ENCODE measurements around the gene DAZAP1. TPM values are rescaled to one million over a fixed set of nuclear protein-coding genes. Genes with fewer than 3 reads are reported as not detected.

DAZAP1 gene
- total RNA-seq, 4 donors from 2014 or later = 34.4 to 77.3 (median 67.7) TPM

DNA sequence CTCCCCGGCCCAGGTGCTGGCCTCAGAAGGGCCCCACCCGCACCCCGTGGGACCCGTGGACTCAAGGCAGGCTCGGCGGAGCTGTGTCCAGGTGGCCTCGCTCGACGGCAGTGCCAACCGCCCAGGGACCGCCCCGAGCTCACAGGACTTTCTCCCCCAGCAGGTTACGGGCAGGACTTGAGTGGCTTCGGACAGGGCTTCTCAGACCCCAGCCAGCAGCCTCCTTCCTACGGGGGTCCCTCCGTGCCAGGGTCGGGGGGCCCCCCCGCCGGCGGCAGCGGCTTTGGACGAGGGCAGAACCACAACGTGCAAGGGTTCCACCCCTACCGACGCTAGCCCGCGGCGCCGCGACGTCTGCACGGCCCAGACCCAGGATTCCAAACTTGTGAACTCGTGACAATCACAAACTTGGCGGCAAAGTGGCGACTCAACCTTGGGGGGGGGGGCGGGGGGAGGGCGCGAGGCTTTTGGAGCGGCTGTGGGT lies 27.2 kb downstream of the DAZAP1 start:
- intact Hi-C loops (cut with DNase I) = no loop called here
- TF ChIP-seq, protein P1, sequence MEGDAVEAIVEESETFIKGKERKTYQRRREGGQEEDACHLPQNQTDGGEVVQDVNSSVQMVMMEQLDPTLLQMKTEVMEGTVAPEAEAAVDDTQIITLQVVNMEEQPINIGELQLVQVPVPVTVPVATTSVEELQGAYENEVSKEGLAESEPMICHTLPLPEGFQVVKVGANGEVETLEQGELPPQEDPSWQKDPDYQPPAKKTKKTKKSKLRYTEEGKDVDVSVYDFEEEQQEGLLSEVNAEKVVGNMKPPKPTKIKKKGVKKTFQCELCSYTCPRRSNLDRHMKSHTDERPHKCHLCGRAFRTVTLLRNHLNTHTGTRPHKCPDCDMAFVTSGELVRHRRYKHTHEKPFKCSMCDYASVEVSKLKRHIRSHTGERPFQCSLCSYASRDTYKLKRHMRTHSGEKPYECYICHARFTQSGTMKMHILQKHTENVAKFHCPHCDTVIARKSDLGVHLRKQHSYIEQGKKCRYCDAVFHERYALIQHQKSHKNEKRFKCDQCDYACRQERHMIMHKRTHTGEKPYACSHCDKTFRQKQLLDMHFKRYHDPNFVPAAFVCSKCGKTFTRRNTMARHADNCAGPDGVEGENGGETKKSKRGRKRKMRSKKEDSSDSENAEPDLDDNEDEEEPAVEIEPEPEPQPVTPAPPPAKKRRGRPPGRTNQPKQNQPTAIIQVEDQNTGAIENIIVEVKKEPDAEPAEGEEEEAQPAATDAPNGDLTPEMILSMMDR (IDR thresholded peaks at IDR 0.05) = no peak
- no peak for TF ChIP-seq POLR2A (IDR thresholded peaks at IDR 0.05)
- H3K27me3 ChIP-seq = no peaks in the 10 kb centered on the region
- no peak overlapping the region for H3K4me3 ChIP-seq (replicated peaks in 1 of 3)
- 90 to 93% methylated on average over 20 to 37 of the region's 39 CpGs for WGBS, 2 donors
- no peaks in the 10 kb centered on the region for H3K9me3 ChIP-seq
- no peak overlapping the region for H3K27ac ChIP-seq
- H3K36me3 ChIP-seq = peaks cover 46 to 52% of the 10 kb centered on the region in 2 donors
- H3K4me1 ChIP-seq = peaks cover 9% of the 10 kb centered on the region in 2 donors
- no peak for DNase-seq

DNA sequence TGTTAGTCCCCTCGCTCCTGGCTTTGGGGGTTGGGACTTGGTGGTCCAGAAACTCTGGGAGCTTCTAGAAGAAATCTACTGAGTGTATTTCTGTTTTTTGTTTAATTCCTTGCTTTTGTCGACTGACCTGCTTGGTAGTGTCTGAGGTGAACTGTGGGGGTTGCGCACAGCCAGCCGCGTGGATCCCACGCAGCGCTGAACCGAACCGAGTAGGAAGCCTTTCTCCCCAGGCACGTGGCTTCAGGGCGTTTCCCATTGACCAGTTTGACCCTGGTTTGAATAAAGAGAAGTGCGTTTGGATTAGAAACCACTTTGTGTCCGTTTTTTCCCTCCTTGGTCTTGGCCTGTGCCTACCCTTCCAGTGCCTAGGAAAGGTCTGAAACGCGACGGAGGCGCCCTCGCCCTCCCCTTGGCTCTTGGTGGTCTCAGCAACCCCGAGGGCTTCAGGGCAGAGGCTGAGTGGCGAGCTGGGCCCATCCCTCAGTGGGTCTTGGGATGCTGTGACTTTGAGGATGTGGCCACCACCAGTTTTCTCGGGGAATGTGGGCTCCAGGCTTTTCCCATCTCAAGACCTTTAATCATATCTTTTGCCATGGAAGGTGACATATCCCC lies 28.1 kb downstream of the DAZAP1 start:
- Histone ChIP-seq H3K36me3 (peaks cover 48 to 52% of the 10 kb centered on the region in 2 donors), H3K27me3 (no peaks in the 10 kb centered on the region), H3K4me1 (peaks cover 9 to 18% of the 10 kb centered on the region in 2 donors), H3K4me3 (replicated peaks in 1 of 3) (no peak overlapping the region), H3K27ac (no peak overlapping the region), H3K9me3 (no peaks in the 10 kb centered on the region)
- WGBS, 2 donors = 84 to 90% methylated on average over 19 to 21 of the region's 21 CpGs
- no peak for DNase-seq
- no peak for TF ChIP-seq POLR2A (IDR thresholded peaks at IDR 0.05)
- TF ChIP-seq, protein P1 (IDR thresholded peaks at IDR 0.05) = no peak
- intact Hi-C loops (cut with DNase I) = no loop called here

DNA sequence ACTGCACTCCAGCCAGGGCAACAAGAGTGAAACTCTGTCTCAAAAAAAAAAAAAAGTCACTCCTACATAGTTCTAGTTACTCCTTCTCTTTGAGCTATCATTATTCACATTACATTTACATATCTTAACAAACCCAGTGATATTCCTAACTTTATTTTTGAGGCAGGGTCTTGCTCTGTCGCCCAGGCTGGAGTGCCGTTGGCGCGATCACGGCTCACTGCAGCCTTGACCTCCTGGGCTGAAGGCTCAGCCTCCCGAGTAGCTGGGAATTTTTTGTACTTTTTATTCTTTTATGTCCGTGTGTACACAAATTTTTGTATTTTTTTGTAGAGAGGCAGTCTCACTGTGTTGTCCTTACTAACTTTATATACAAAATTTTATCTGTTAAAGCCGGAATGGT lies 30.2 kb downstream of the DAZAP1 start:
- 62 to 64% methylated on average over 8 of the region's 8 CpGs for WGBS, 2 donors
- Histone ChIP-seq H3K36me3 (peaks cover 48 to 52% of the 10 kb centered on the region in 2 donors), H3K27ac (no peak overlapping the region), H3K4me3 (replicated peaks in 1 of 3) (no peak overlapping the region), H3K27me3 (no peaks in the 10 kb centered on the region), H3K4me1 (peaks cover 9 to 18% of the 10 kb centered on the region in 2 donors), H3K9me3 (no peaks in the 10 kb centered on the region)
- TF ChIP-seq, protein P1 (IDR thresholded peaks at IDR 0.05) = no peak
- TF ChIP-seq POLR2A (IDR thresholded peaks at IDR 0.05) = no peak
- DNase-seq = no peak
- intact Hi-C loops (cut with DNase I) = no loop called here

DNA sequence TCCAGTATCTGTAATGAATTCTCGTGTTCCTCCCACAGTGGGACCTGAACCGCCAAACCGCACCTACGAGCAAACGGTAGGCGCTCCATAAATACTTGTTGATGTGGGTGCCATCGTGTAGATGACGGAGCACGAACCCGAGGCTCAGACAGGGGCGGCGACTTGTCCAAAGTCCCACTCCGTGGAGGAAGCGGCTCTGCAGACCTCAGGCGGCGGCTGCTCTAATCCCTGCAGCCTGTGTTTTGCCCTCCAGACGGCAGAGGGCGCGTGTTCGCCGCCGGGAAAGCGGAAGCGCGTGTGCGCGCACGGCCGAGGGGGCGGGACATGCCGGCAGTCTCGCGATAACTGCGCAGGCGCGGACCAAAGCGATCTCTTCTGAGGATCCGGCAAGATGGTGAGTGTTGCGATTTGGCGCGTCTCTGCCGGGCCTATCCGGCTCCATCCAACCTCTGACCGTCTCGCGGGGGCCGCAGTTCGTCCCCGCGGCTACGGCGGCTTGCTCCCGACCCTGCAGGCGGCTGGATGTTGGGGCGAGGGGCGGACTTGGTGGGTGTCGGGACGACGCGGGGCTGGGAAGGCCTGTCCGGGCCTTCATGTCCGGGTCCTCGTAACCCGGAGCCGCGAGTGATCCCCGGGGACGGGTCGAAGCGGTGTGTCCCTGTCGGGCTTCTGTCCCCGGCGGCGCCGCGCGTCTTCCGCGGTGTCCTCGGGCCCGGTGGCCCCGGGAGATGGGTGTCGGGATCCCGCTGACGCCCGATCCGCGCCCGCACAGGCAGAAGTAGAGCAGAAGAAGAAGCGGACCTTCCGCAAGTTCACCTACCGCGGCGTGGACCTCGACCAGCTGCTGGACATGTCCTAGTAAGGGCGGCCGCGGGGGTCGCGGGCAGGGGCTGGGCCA lies 30.9 kb downstream of the DAZAP1 start, which contains the start of gene RPS15:
RPS15 (plus strand) TSS at position 362 of the 898 bp plus-strand sequence; CDS start at position 392, 30 bp downstream.
- peak within 1 kb of the TSS; percentile 82 to 94 (median 93) for H3K27ac ChIP-seq
- DNase-seq = peak; percentile 91 to 94
- H3K4me1 ChIP-seq = peaks cover 9 to 18% of the 10 kb centered on the region in 2 donors
- whole genome bisulfite sequencing, 2 donors = 4 to 5% methylated on average over 24 to 46 of the region's 100 CpGs
- no peaks in the 10 kb centered on the region for H3K27me3 ChIP-seq
- H3K9me3 ChIP-seq = no peaks in the 10 kb centered on the region
- H3K4me3 ChIP-seq (replicated peaks in 1 of 3) = peak within 1 kb of the TSS; percentile 61 to 95 (median 63)
- H3K36me3 ChIP-seq = peaks cover 42 to 45% of the 10 kb centered on the region in 2 donors
- peak; percentile 20 to 92 for TF ChIP-seq POLR2A (IDR thresholded peaks at IDR 0.05)
- TF ChIP-seq, protein P1 (IDR thresholded peaks at IDR 0.05) = peak; percentile 80 to 98 (median 92)
- intact Hi-C loops (cut with DNase I) = no loop called here
